Tibial artery (tissue), 4 donors: ENCODE data around the gene PPM1E.

ENCODE experiments used
- DNase-seq, 2 donors: peaks; one replicate each; pipeline ENCODE4 v3.0.0-alpha.2; 2019
- H3K27ac ChIP-seq, 2 donors: fragments of 200-600 bp; sonication (generic) in 1 of 2; 1 replicate in 1 of 2; 2 replicates in 1 of 2; pipeline ENCODE4 v1.5.1; 2018 to 2019; ENCODE audit warnings: mild to moderate bottlenecking in 1 of 2
- H3K27me3 ChIP-seq, 2 donors: fragments of 200-600 bp; sonication (generic) in 1 of 2; one replicate each; pipeline versions ENCODE4 v1.5.1 to v1.6.0; 2016 to 2019
- H3K36me3 ChIP-seq, 3 donors: fragments of 200-600 bp; sonication (generic) in 2 of 3; one replicate each; pipeline ENCODE4 v1.5.1; 2016 to 2019; ENCODE audit warnings: mild to moderate bottlenecking in 2 of 3
- H3K4me1 ChIP-seq, 4 donors: fragments of 200-600 bp; sonication (generic) in 2 of 4; 1 replicate in 3 of 4; 2 replicates in 1 of 4; pipeline ENCODE4 v1.5.1; 2016 to 2019
- H3K4me3 ChIP-seq, 2 donors: fragments of 200-600 bp; sonication (generic) in 1 of 2; 1 replicate in 1 of 2; 2 replicates in 1 of 2; pipeline ENCODE4 v1.5.1; 2018 to 2019; ENCODE audit warnings: mild to moderate bottlenecking in 2 of 2
- H3K9me3 ChIP-seq, 3 donors: fragments of 200-600 bp; sonication (generic) in 1 of 3; one replicate each; pipeline ENCODE4 v1.5.1; 2016 to 2019
- intact Hi-C: fragments of 100-400 bp; cut with DNase I; formaldehyde crosslinking; loops from one replicate; pipeline ENCODE4 v1.15.0; 2023; ENCODE audit warnings: low total_unique reads
- TF ChIP-seq, protein P1 (sequence below), 2 experiments: fragments of 200-600 bp in 1 of 2; fragments of 450-650 bp in 1 of 2; IDR thresholded peaks; one replicate each; pipeline ENCODE4 v1.5.1; 2017 to 2019; ENCODE audit warnings: antibody characterized with exemption in 2 of 2, mild to moderate bottlenecking in 1 of 2, moderate library complexity in 1 of 2

PPM1E gene

DNA sequence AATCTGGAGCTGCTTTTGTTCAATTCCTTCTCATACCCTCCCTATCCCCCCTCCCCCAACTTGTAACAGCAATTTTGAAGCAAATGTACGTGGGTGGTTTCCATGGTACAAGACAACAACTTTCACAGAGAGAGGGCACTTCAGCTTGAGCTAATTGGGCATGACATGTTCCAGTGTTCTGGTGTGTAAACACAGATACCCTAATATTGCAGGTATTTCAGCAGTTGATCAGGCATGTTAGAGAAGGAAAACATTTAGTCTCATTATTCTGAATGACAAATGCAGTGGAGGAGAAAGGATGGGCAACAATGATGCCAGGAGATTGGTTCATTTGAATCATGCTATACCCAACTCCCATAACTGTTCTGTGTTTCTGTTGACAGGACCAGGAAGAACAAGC is 213.5 kb downstream of the PPM1E start:
- Histone ChIP-seq H3K4me1 (peaks cover 0 to 8% (median 0%) of the 10 kb centered on the region in 4 donors), H3K27ac (no peak overlapping the region), H3K36me3 (no peaks in the 10 kb centered on the region), H3K4me3 (no peak overlapping the region), H3K27me3 (no peaks in the 10 kb centered on the region), H3K9me3 (no peaks in the 10 kb centered on the region)
- no peak for DNase-seq
- intact Hi-C loops = no loop called here
- TF ChIP-seq, protein P1, sequence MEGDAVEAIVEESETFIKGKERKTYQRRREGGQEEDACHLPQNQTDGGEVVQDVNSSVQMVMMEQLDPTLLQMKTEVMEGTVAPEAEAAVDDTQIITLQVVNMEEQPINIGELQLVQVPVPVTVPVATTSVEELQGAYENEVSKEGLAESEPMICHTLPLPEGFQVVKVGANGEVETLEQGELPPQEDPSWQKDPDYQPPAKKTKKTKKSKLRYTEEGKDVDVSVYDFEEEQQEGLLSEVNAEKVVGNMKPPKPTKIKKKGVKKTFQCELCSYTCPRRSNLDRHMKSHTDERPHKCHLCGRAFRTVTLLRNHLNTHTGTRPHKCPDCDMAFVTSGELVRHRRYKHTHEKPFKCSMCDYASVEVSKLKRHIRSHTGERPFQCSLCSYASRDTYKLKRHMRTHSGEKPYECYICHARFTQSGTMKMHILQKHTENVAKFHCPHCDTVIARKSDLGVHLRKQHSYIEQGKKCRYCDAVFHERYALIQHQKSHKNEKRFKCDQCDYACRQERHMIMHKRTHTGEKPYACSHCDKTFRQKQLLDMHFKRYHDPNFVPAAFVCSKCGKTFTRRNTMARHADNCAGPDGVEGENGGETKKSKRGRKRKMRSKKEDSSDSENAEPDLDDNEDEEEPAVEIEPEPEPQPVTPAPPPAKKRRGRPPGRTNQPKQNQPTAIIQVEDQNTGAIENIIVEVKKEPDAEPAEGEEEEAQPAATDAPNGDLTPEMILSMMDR (IDR thresholded peaks at IDR 0.05) = no peak

DNA sequence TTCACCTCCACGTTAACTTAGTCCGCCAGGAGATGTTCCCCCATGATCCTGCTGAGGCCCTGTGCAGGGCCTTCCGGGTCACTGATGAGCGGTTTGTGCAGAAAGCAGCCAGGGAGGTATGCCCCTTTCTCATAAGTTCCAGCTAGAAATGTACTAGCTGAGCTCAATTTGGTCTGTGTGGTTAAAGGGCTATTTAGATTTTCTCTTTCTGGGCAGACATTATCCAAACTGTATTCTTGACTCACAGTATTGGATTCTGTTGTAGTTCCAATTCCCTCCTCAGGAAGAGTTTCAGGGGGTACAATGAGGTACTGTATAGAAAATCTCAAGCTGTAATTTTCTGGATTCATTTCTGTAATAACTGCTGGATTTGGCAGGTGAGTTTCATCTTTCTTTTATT is 214.0 kb downstream of the PPM1E start:
- Histone ChIP-seq H3K36me3 (no peaks in the 10 kb centered on the region), H3K9me3 (no peaks in the 10 kb centered on the region), H3K27me3 (no peaks in the 10 kb centered on the region), H3K27ac (no peak overlapping the region), H3K4me1 (peaks cover 0 to 8% (median 0%) of the 10 kb centered on the region in 4 donors), H3K4me3 (no peak overlapping the region)
- TF ChIP-seq, protein P1 (IDR thresholded peaks at IDR 0.05) = no peak
- no peak for DNase-seq
- intact Hi-C loops = no loop called here

DNA sequence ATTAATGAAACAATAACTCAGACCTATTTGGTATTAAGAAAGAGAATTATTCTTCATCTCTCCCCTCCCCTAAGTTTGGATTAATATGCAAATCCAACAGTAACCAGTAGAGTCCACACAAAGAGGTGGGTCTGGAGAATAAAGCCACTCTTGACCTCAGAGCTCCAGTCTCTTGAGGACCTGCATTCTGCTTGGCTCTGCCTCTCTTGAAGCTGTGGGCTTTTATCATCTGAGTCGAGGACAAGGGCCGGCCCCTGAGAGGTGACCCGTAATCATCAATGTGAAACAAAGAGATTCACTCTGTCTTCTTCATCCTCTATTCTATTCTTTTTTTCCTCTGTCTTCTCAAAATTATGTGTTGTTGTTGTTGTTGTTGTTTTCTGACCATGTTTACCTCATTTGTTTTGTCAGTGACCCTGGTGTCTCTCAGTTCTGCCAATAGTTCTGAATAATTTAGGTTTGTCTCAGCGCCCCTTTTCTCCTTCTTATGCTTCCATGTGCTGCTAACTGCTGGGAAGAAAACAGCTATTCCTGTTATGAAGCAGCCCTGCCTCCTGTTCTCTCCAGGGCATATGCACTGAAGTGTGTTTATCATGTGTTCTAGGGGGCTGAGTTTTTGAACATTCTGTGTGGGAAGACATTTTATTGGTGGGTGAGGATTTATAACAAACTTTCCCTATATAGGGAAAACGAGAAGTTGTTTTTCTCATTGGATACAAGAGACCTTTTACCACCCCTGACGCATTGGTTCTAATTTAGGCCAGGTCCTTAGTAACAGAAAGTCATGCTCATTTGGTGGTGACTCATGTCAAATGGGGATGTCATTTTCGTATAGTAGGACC is 215.2 kb downstream of the PPM1E start:
- Histone ChIP-seq H3K4me1 (peaks cover 0 to 8% (median 0%) of the 10 kb centered on the region in 4 donors), H3K27ac (peak overlapping the region; percentile 55 to 60), H3K36me3 (no peaks in the 10 kb centered on the region), H3K27me3 (no peaks in the 10 kb centered on the region), H3K9me3 (no peaks in the 10 kb centered on the region), H3K4me3 (no peak overlapping the region)
- no peak for DNase-seq
- TF ChIP-seq, protein P1 (IDR thresholded peaks at IDR 0.05) = no peak
- intact Hi-C loops = no loop called here

DNA sequence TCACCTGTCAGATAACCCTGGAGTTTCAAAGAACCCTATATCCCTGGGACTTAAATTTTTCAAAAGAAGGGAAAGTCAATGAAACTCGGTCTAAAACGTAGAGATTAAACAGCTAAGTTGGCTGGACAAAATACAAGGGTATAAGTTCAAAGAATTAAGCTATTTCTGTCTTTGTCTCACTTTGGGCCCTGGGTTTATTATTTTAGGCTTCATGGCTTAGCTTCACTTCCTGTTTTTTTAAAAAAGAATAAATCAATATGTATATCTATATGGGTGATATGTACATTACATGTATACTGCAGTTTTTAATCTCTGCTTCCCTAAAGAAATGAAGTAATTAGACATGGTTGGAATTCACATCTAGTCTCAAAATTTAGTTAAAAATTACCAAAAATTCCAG is 218.7 kb downstream of the PPM1E start:
- H3K9me3 ChIP-seq = no peaks in the 10 kb centered on the region
- intact Hi-C loops = no loop called here
- TF ChIP-seq, protein P1 (IDR thresholded peaks at IDR 0.05) = no peak
- no peak for DNase-seq
- H3K27me3 ChIP-seq = no peaks in the 10 kb centered on the region
- no peaks in the 10 kb centered on the region for H3K36me3 ChIP-seq
- no peak overlapping the region for H3K27ac ChIP-seq
- H3K4me3 ChIP-seq = no peak overlapping the region
- H3K4me1 ChIP-seq = peaks cover 0 to 8% (median 0%) of the 10 kb centered on the region in 4 donors

DNA sequence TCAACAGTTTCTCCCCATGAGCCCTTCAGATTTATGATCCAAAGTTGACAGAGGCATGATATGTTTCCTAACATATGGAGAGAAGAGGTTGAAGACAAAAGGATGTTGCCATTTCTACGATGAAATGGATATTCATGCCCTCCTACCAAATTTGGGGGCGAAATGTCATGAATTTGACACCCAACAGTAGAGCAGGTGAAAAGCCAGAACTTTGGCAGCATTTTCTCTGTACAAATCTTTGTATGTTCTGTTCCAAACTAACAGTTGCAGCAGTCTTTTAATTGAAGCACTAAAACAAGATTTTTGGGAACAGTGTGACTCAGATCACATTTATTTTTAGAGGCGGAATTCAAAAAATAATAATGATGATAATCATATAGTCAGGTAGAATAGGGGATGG is 220.9 kb downstream of the PPM1E start:
- Histone ChIP-seq H3K4me3 (no peak overlapping the region), H3K4me1 (no peaks in the 10 kb centered on the region), H3K36me3 (no peaks in the 10 kb centered on the region), H3K27me3 (no peaks in the 10 kb centered on the region), H3K27ac (no peak overlapping the region), H3K9me3 (no peaks in the 10 kb centered on the region)
- intact Hi-C loops = no loop called here
- TF ChIP-seq, protein P1 (IDR thresholded peaks at IDR 0.05) = no peak
- DNase-seq = no peak
